GM13976 (cell line): ENCODE measurements around the gene ZNF709.
"Not testable (repeated sequence)": the region's sequence is repeated elsewhere in the genome, so short reads cannot be mapped to it uniquely, and the experiment has no call there.

Experiments
- DNase-seq: peaks from one replicate; pipeline ENCODE4 v3.0.0; 2012; ENCODE audit warnings: low spot score
- CTCF ChIP-seq: IDR thresholded peaks from 2 replicates; pipeline ENCODE4 v1.5.1; 2012; ENCODE audit warnings: borderline replicate concordance, mild to moderate bottlenecking; ENCODE audit not compliant: insufficient read depth; ENCODE audit errors: extremely low read depth, missing control alignments, control extremely low read depth
- in situ Hi-C: fragments of 300-500 bp; cut with MboI; formaldehyde crosslinking; loops from one replicate; pipeline ENCODE4 v1.12.0; 2022; ENCODE audit warnings: low sequenced_read_pairs, mixed read lengths, inconsistent platforms; ENCODE audit not compliant: unreplicated experiment

ZNF709 gene

GRCh38 chr19:12485052-12485416, 418 bp upstream of the ZNF709 start:
- no peak for TF ChIP-seq CTCF
- DNase-seq: no peak
- in situ Hi-C loops: no loop called here

- TF ChIP-seq CTCF: no peak
- in situ Hi-C loops: no loop called here
- no peak for DNase-seq
Observed at GRCh38 chr19:12484011-12484370, 625 bp downstream of the ZNF709 start.

- in situ Hi-C loops: no loop called here
- DNase-seq: no peak
- no peak for TF ChIP-seq CTCF
Observed at GRCh38 chr19:12482509-12482886, 2.1 kb downstream of the ZNF709 start.

- in situ Hi-C loops: no loop called here
- no peak for DNase-seq
- TF ChIP-seq CTCF: no peak
Observed at GRCh38 chr19:12481781-12482508, 2.7 kb downstream of the ZNF709 start.

- in situ Hi-C loops: no loop called here
- no peak for TF ChIP-seq CTCF
- no peak for DNase-seq
Observed at GRCh38 chr19:12478234-12478941, 6.2 kb downstream of the ZNF709 start.

GRCh38 chr19:12467651-12468050, 17.0 kb downstream of the ZNF709 start:
- in situ Hi-C loops, DNase-seq: not testable (repeated sequence)

- TF ChIP-seq CTCF: no peak
- in situ Hi-C loops: no loop called here
Observed at GRCh38 chr19:12465211-12465610, 19.4 kb downstream of the ZNF709 start.

More at GRCh38 chr19:12465211-12465610, 19.4 kb downstream of the ZNF709 start:
- DNase-seq: no peak
